CD4-positive, alpha-beta T cell treated with Interferon gamma for 1 hour (primary cell): Measurements from ENCODE around the gene CTAGE1.
"Not testable (repeated sequence)": the region's sequence is repeated elsewhere in the genome, so short reads cannot be mapped to it uniquely, and the experiment has no call there.

ENCODE experiments used
- DNase-seq: peaks from one replicate; pipeline ENCODE4 v3.0.0-alpha.2; 2020

CTAGE1 gene

DNA sequence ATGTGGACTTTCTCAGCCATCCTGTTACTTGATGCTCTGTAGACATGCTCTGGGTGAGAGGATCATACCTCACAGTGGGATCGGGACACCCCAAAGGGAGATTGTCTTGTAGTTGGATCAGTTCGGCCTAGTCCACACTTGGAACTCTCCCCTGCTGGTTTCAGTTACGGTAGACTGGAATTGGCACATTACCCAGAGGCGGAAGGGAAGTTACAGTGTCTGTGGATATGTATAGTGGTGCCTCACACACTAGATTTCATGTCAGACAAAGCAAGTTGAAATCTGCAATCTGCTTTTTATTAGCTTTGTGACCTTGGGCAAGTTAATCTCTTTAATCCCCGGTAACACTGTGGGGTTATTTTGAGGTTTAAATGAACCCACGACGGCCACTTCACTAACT is 16.2 kb upstream of the CTAGE1 start:
- DNase-seq = no peak

- no peak for DNase-seq
These were observed 15.0 kb upstream of the CTAGE1 start for GRCh38 chr18:22432657-22433137.

- DNase-seq = no peak
These were observed 11.8 kb upstream of the CTAGE1 start for GRCh38 chr18:22429564-22429963.

DNA sequence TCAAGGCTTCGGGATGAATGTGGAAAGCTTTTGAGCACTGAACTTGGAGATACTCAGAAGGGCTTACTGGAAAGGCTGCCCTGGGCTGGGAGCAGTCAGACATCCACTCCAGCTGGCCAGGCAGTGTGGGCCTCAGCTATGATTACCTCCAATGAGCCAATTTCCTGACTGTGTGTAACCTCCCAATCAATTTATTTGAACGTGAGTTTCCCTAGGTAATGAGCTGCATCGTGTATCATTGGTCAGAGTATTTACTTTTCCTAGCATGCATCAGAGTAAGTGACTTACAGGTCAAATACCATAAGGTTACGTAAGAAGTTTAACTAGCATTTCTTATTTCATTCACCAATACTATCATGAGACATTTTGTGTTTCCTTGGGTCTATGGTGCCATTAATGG is 11.0 kb upstream of the CTAGE1 start:
- no peak for DNase-seq

DNA sequence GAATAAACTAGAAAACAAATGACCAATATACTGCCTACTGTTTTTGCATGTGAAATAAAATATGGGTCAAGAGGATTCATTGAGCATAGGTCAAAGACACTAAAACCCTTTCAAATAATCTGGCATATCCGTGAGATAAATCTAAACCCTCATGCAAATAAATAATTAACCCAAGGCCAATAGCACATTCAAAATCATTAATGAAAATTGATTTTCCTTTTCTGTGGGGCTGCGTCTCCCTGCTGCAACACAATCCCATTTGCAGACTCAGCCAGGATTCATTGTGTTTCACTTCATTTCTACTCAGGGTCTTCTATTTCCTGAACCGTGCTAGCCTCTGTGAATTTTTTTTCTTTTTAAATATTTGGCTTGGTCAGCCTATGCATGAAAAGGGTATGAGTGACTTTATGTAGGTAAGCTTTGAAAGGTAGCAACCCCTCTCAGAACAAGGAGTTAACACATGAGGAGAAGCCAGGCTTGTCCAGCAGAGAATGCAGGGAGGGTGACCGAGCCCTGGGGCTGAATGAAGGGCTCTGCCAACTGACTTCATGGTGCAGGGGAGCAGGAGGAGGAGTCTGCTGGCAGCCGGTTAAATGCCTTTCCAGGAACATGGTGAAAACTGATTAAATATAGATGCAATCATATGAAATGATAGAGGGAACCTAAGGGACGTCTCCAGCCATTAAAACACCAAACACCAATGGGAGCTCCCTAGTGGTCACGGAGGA is 10.3 kb upstream of the CTAGE1 start:
- DNase-seq = no peak

GRCh38 chr18:22424565-22424963 is 6.8 kb upstream of the CTAGE1 start:
- DNase-seq = no peak

DNA sequence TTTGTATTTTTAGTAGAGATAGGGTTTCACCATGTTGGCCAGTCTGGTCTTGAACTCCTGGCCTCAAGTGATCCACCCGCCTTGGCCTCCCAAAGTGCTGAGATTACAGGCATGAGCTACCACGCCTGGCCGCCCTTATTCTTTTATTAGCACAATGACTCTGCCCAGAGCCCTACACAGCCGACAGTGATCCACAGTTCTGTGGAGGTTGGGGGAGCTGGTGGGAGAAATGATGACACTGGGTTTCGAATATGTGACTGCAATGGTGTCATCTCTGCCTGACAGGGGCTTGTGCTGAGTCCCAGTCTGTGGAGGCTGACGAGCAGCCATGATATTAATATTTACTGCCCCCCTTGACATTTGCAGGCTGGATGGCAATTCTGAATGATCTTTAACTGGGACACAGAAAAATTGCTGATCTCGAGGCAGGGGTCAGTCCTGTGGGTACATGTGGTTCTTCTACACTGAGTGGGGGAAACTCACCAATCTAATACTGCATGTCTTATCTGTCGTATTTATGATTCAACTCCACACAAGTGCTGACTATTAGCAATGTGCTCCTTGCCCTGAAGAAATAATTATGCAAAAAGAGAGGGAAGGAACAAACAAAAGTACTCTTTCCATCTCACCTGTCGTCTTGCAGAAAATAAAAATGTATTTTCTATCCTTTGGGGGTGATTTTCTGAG is 6.3 kb upstream of the CTAGE1 start:
- DNase-seq = no peak

GRCh38 chr18:22422909-22423548 is 5.3 kb upstream of the CTAGE1 start:
- no peak for DNase-seq

GRCh38 chr18:22420652-22421051 is 2.9 kb upstream of the CTAGE1 start:
- no peak for DNase-seq

DNA sequence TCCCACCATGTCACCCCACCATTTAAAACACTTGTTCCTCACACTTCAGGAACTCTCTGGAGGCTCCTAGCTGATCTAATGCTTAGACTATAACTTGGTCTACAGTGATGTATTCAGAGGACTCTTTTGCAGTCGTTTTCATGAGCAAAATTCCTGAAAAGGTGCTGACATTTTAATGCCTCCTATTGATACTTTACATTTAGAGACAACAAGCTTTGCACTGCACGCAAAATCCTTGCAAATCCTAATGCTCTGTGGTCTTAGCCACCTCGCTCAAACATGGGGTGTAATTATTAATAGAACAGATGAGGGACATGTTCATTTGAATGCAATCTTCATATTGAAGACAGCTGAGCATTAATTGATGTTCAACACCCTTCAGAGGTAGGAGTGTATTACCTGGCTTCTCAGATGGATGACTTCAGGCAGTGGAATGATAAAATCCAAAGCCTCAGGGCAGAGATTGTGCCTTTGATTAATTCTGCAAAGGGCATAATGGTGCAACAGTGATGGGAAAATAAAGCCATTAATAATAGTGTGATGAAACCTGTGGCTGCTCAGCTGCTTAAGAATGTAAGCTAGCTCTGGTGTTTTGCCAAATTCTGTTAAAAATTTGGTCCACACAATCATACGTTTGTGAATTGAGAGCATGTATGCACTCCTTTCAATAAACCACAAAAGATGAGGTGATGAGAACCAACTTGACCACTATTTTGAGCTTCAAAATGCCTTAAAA is 5.4 kb downstream of the CTAGE1 start:
- DNase-seq = no peak

GRCh38 chr18:22411446-22411845 is 6.3 kb downstream of the CTAGE1 start:
- no peak for DNase-seq

GRCh38 chr18:22410126-22410525 is 7.6 kb downstream of the CTAGE1 start:
- DNase-seq = no peak

- DNase-seq = no peak
These were observed 8.3 kb downstream of the CTAGE1 start for GRCh38 chr18:22409445-22409844.

DNA sequence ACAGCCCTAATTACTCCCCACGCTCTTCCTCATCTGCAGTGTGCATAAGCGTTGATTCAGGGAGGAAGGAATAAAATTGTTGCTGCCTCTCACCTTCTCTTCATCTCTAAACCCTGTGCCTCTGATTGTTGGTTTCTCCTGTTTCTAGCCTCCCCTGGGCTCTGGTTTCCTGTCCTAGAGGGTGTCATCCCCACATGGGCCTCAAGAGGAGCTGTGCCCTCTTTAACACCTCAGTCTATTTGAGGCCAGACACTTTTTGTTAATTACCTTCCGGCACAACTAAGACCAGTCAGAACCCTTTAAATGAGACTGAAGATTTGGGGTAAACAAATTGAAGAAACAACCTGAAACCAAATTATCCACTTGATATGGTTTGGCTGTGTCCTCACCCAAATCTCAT is 9.7 kb downstream of the CTAGE1 start:
- no peak for DNase-seq

GRCh38 chr18:22405142-22405541 is 12.6 kb downstream of the CTAGE1 start:
- DNase-seq = no peak

- no peak for DNase-seq
These were observed 13.8 kb downstream of the CTAGE1 start for GRCh38 chr18:22403950-22404349.

DNA sequence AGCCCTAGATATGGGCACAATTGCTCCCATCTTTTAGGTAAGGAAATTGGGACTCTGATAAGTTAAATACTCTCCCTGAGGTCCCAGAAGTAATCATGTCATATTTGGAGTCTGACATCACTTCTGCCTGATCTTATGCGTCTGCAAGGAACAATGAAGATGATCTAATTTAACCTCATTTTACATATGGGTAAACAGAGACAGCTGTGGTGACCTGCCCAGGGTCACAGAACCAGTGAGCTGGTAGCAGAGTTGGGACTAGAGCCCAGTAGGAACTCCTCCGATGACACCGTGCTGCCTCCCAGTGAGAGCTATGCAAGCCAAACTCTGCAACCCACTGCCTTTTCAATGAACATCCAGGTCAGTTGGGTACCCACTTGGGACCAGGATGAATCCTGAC is 17.8 kb downstream of the CTAGE1 start:
- no peak for DNase-seq

GRCh38 chr18:22398464-22398863 is 19.3 kb downstream of the CTAGE1 start:
- DNase-seq = no peak

- no peak for DNase-seq
These were observed 23.3 kb downstream of the CTAGE1 start for GRCh38 chr18:22394428-22394827.

DNA sequence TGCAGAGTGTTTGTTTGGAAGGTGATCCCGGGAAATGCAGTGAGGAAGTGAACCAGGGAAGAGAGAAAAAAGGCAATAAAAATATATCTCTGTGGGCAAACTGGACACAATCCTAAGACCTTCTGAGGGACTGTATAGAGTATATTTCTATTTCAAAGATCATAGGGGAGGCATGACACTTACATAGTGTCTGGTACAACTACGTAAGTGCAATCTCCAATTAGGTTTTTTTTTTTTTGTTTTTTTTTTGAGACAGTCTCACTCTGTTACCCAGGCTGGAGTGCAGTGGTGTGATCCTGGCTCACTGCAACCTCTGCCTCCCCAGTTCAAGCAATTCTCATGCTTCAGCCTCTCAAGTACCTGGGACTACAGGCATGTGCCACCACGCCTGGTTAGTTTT is 24.6 kb downstream of the CTAGE1 start:
- DNase-seq = not testable (repeated sequence)

DNA sequence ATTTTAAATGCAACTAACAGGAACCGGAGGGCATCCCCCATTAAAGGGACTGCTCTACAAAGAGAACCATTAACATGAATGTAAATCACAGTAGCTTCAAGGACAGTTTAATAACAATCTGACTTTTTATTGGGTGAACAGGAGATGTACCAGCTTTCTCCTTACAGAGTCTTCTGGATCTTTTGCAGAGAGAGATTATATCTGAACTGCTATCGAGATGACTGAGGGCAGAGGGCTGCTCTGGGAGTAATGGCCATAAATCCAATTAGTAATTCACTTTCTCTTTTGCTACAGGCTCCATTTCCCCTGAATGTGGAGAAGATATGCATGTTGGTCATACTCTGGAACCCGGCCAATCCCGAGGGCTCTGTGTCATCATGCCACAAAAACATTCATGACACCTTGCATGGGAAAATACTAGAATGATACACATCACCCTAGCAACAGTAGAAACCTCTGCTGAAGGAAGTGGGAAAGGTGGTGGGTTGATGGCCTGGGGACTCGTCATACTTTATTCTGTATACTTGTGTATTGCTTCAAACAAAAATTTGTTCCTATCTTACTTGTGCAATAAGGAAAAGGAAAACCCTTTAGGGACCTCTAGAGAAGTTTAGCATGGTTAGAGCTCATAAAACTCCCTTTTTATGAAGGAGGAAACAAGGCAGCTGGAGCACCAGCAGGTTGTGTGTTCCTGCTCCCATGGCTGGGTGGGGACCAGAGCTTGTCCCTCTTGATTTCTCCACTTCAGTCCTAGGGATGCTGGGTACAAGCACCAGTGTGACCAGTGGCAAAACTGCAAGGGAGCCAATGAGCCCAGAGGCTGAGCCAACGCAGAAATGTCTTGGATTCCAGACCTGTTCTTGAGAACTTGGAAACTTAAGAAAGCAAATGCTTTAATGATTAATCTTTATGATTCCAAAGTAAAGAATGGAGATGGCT is 26.0 kb downstream of the CTAGE1 start:
- peak; percentile 50 for DNase-seq

DNA sequence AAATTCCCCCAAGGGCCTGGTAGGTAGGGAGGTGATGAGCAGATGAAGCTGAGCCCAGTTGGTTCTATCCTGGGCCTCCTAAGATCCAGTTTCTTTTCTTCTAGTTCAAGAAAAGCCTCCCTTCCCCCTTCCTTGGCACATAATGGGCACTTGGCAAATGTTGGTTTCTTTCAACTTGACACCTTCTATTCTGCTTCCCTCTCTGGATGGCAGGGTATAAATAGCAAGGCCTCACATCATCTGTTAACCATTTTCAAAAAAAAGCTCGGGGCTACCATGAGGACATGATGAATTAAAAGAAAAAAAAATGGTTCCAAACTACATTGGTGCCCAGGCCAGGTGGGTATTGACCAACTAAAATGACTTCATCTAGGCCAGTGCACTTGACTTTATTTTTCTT is 29.9 kb downstream of the CTAGE1 start:
- DNase-seq = no peak
